ENCODE measurements around the gene NOB1.

The NOB1 gene

GRCh38 chr16:69720822-69721430 is 33.8 kb downstream of the NOB1 start:
- TF ChIP-seq, protein P1, sequence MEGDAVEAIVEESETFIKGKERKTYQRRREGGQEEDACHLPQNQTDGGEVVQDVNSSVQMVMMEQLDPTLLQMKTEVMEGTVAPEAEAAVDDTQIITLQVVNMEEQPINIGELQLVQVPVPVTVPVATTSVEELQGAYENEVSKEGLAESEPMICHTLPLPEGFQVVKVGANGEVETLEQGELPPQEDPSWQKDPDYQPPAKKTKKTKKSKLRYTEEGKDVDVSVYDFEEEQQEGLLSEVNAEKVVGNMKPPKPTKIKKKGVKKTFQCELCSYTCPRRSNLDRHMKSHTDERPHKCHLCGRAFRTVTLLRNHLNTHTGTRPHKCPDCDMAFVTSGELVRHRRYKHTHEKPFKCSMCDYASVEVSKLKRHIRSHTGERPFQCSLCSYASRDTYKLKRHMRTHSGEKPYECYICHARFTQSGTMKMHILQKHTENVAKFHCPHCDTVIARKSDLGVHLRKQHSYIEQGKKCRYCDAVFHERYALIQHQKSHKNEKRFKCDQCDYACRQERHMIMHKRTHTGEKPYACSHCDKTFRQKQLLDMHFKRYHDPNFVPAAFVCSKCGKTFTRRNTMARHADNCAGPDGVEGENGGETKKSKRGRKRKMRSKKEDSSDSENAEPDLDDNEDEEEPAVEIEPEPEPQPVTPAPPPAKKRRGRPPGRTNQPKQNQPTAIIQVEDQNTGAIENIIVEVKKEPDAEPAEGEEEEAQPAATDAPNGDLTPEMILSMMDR (IDR thresholded peaks at IDR 0.05; ENCODE audit: low read length, missing control alignments) = no peak
- H3K4me3 ChIP-seq (replicated peaks; ENCODE audit: low read depth, low read length) = no peak overlapping the region
- no peak for DNase-seq (ENCODE audit: low read depth)

DNA sequence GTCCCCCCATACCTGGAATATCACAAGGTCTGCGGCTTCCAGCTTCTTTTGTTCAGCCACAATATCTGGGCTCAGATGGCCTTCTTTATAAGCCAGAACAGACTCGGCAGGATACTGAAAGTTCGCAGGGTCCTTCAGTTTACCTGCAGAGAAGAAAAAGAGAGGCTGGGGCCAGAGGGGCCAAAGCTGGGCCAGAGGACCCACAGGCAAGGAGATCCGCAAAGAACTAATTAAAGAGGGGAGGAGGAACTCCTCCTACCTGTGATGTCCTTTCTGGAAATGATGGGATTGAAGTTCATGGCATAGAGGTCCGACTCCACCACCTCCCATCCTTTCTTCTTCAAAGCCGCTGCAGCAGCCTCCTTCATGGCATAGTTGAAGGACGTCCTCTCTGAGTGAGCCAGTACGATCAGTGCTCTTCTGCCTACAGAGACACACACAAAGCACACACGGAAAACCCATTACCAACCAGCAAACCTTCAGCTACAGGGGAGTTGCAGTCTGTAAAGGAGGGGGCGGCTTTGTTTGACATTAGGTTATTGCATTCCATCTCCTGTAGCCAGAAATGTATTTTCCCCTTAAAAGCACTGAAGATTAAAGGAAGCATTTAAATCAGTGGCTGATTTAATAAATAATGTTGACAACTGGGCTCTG is 36.5 kb downstream of the NOB1 start:
- no peak for DNase-seq (ENCODE audit: low read depth)
- TF ChIP-seq, protein P1 (IDR thresholded peaks at IDR 0.05; ENCODE audit: low read length, missing control alignments) = no peak
- no peak overlapping the region for H3K4me3 ChIP-seq (replicated peaks; ENCODE audit: low read depth, low read length)

DNA sequence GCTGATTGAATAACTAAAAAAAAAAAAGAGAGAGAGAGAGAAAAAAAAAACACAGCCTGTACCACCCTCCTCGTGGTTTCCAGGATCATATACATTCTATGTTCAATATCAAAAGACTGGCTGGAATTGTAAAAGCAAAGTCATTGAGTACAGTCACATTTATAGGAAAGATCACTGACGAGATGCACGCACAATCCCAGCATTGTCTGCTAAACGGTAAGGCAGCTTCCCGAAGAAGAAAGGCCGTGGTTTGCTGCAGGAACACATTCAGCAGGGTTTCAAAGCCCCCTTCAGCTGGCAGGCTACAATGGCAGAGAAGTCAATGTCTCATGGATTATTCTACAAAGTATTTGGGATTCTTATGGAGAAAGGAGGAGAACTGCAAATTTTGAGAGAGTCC is 37.7 kb downstream of the NOB1 start:
- TF ChIP-seq, protein P1 (IDR thresholded peaks at IDR 0.05; ENCODE audit: low read length, missing control alignments) = no peak
- no peak overlapping the region for H3K4me3 ChIP-seq (replicated peaks; ENCODE audit: low read depth, low read length)
- no peak for DNase-seq (ENCODE audit: low read depth)

GRCh38 chr16:69712914-69713581 is 41.7 kb downstream of the NOB1 start:
- TF ChIP-seq, protein P1 (IDR thresholded peaks at IDR 0.05; ENCODE audit: low read length, missing control alignments) = no peak
- no peak for DNase-seq (ENCODE audit: low read depth)
- no peak overlapping the region for H3K4me3 ChIP-seq (replicated peaks; ENCODE audit: low read depth, low read length)

- no peak overlapping the region for H3K4me3 ChIP-seq (replicated peaks; ENCODE audit: low read depth, low read length)
- TF ChIP-seq, protein P1 (IDR thresholded peaks at IDR 0.05; ENCODE audit: low read length, missing control alignments) = no peak
- no peak for DNase-seq (ENCODE audit: low read depth)
These were observed 42.4 kb downstream of the NOB1 start for GRCh38 chr16:69712277-69712676.

- TF ChIP-seq, protein P1 (IDR thresholded peaks at IDR 0.05; ENCODE audit: low read length, missing control alignments) = no peak
- peak; percentile 83 for DNase-seq (ENCODE audit: low read depth)
These were observed 43.5 kb downstream of the NOB1 start for GRCh38 chr16:69711115-69711740.

More at GRCh38 chr16:69711115-69711740, 43.5 kb downstream of the NOB1 start:
- H3K4me3 ChIP-seq (replicated peaks; ENCODE audit: low read depth, low read length) = no peak overlapping the region

Measured in fibroblast of pulmonary artery (primary cell).